Activated naive CD4-positive, alpha-beta T cell treated with anti-CD3 and anti-CD28 coated beads, Interleukin-2, amount 50 U/mL, for 72 hours (primary cell): Measurements from ENCODE around the gene DAPK1. TPM values are rescaled to one million over a fixed set of nuclear protein-coding genes. Genes with fewer than 3 reads are reported as not detected.
A peak's percentile ranks its signal among the peaks of the same experiment; 100 is the strongest.

Source experiments
- ATAC-seq, 2 donors: fragments of 150-1000 bp; cut with Tn5 transposase; 2 replicates each; pipeline ENCODE4 v1.10.0; 2021; ENCODE audit warnings: mild to moderate bottlenecking in 2 of 2, moderate library complexity in 2 of 2
- DNase-seq, 2 donors: peaks; one replicate each; pipeline ENCODE4 v3.0.0; 2021 to 2022; ENCODE audit warnings: low spot score in 2 of 2
- H3K27ac Mint-ChIP-seq, 2 donors: one replicate each; pipeline ENCODE4 v1.8.0; 2022; ENCODE audit warnings: mild to moderate bottlenecking in 2 of 2, mixed read lengths in 2 of 2
- H3K36me3 Mint-ChIP-seq, 2 donors: one replicate each; pipeline ENCODE4 v1.8.0; 2022; ENCODE audit warnings: mixed read lengths in 2 of 2
- H3K9me3 Mint-ChIP-seq, 2 donors: one replicate each; pipeline ENCODE4 v1.8.0; 2022; ENCODE audit warnings: mixed read lengths in 2 of 2
- total RNA-seq, 2 donors: library from RNA; stranded (reverse); gene quantifications; one replicate each; pipeline ENCODE4 v1.2.3, GENCODE V29; 2022

Gene DAPK1
- total RNA-seq, 2 donors from 2014 or later, result 1.6 to 2.3 TPM

- peaks cover 0 to 5% of the 10 kb centered on the region in 2 donors for H3K9me3 Mint-ChIP-seq
- no peak for DNase-seq
- H3K27ac Mint-ChIP-seq, result no peak overlapping the region
- H3K36me3 Mint-ChIP-seq, result no peaks in the 10 kb centered on the region
- no peak for ATAC-seq
Observed at GRCh38 chr9:87716141-87716540, 218.5 kb downstream of the DAPK1 start.

DNA sequence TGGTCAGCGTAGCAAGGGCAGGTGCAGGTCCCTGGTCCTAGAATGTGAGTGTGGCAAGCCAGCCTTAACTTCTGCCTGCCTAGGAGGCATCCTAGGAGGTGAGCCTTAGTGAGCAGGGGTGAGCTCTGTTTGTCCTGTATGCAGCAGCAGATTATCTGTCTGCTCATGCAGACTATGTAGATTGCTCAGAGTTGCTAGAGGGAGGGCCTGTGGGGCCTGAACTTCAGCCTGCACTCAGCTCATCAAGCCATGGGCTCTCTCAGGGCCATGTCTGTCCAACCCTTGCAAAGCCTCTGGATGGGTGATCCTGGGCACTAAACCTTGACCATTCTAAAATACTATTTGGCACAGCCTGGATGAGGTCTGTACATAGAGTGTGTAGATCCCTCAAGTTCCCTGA is 219.8 kb downstream of the DAPK1 start:
- H3K36me3 Mint-ChIP-seq, result no peaks in the 10 kb centered on the region
- DNase-seq (no peak), ATAC-seq (no peak)
- no peak overlapping the region for H3K27ac Mint-ChIP-seq
- peaks cover 0 to 5% of the 10 kb centered on the region in 2 donors for H3K9me3 Mint-ChIP-seq

GRCh38 chr9:87718231-87718630 is 220.6 kb downstream of the DAPK1 start:
- Mint-ChIP-seq H3K9me3 (no peaks in the 10 kb centered on the region), H3K27ac (no peak overlapping the region), H3K36me3 (no peaks in the 10 kb centered on the region)
- DNase-seq, result no peak
- no peak for ATAC-seq

GRCh38 chr9:87718852-87719612 is 221.4 kb downstream of the DAPK1 start:
- Mint-ChIP-seq H3K9me3 (no peaks in the 10 kb centered on the region), H3K36me3 (no peaks in the 10 kb centered on the region), H3K27ac (no peak overlapping the region)
- DNase-seq (no peak), ATAC-seq (no peak)

DNA sequence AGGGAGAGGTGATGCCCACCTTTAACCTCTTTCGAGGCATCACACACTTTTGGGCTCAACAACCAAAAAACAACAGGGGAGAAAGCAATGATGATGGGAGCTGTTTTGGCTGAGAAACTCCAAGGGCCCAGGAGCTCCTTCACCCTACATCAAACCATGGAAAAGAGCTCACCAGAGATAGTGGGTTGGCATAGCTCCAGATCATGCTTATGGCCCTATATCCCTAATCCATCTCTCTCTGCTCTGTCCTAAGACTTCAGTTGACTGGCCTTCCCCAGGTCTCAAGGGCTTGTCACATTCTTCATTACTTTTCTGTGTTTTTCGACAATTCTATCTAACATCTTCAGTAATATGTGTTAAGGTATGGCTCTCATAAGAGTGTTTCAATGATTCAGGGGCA is 222.5 kb downstream of the DAPK1 start:
- Mint-ChIP-seq H3K36me3 (no peaks in the 10 kb centered on the region), H3K27ac (no peak overlapping the region), H3K9me3 (no peaks in the 10 kb centered on the region)
- ATAC-seq (no peak), DNase-seq (no peak)

DNA sequence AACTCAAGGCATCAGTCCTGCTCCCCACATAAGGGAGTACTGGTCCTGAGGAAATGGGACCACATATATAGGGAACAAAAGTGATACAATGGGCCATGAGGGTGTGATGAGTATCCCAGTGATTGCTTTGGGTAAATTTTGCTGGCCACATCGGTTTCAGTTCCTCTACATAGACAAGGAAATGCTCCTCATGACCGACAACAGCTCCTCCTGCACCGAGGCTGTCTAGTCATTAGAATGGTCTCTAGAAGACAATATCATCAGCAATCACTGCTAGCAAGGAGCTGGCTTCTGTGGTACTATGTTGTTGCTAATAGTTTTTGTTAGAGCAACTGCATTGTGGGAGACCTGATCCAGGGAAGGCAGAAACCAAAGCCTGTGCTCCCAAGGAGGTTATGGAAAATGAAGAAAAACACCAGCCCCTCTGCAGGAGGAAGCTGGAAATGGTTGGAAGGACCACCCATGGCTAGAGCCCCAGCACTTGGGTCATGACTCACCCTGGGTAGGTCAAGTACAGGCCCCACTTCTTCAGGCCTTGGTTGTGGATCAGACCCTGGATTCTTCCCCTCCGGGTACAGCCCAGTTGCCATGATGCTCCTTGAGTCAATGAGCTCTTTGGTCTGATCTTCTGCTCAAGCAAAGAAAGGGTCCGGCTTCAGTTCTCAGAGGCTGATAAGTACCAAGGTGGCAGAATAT is 224.9 kb downstream of the DAPK1 start:
- Mint-ChIP-seq H3K9me3 (no peaks in the 10 kb centered on the region), H3K36me3 (peaks cover 0 to 4% of the 10 kb centered on the region in 2 donors), H3K27ac (no peak overlapping the region)
- DNase-seq (no peak), ATAC-seq (no peak)

GRCh38 chr9:87725356-87725899 is 227.8 kb downstream of the DAPK1 start:
- peaks cover 0 to 11% of the 10 kb centered on the region in 2 donors for H3K36me3 Mint-ChIP-seq
- DNase-seq (no peak), ATAC-seq (no peak)
- H3K27ac Mint-ChIP-seq, result peak overlapping the region in 1 of 2 donors; percentile 79
- H3K9me3 Mint-ChIP-seq, result no peaks in the 10 kb centered on the region

GRCh38 chr9:87725900-87726709 is 228.4 kb downstream of the DAPK1 start, which contains the start of gene CTSL:
TSS of gene CTSL (plus strand) at chr9:87726119. CDS start at chr9:87727604, 1,485 bp downstream.
- Mint-ChIP-seq H3K27ac (peak within 1 kb of the TSS; percentile 77 to 79), H3K36me3 (peaks cover 0 to 15% of the 10 kb centered on the region in 2 donors), H3K9me3 (no peaks in the 10 kb centered on the region)
- ATAC-seq (peak; percentile 88 to 91), DNase-seq (peak; percentile 35 to 66)

DNA sequence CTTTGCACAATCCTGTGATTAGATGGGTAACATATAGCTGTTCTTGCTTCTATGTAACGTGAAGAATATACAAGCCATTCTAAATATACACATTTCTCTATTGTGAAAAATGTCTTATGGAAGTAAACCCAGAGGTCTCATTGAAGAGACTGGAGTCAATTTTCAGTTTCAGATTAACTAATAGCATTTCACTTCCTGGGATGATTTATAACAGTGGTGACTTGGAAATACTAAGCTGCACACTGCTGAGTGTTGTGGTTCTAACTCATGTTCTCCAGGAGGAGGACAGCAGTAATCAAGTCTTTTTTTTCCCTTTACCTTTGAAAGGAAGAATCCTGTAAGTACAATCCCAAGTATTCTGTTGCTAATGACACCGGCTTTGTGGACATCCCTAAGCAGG is 231.6 kb downstream of the DAPK1 start:
- DNase-seq (no peak), ATAC-seq (no peak)
- peaks cover 0 to 4% of the 10 kb centered on the region in 2 donors for H3K9me3 Mint-ChIP-seq
- no peak overlapping the region for H3K27ac Mint-ChIP-seq
- H3K36me3 Mint-ChIP-seq, result peaks cover 4 to 23% of the 10 kb centered on the region in 2 donors

DNA sequence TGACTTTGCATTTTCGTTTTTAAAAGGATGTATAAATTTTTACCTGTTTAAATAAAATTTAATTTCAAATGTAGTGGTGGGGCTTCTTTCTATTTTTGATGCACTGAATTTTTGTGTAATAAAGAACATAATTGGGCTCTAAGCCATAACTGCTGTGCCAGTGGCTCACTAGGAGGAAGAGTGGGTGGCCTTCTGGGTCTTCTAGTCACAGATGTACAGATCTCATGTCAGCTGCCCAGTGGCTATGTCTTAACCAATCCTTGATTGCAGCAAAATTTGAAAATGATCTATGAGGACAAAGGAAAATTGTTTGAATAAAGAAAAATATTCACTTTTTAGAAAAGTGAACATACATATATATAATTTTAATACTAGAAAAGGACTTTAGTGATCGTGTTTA is 233.7 kb downstream of the DAPK1 start:
- H3K27ac Mint-ChIP-seq, result no peak overlapping the region
- no peak for ATAC-seq
- H3K9me3 Mint-ChIP-seq, result peaks cover 0 to 4% of the 10 kb centered on the region in 2 donors
- no peak for DNase-seq
- H3K36me3 Mint-ChIP-seq, result peaks cover 8 to 23% of the 10 kb centered on the region in 2 donors

- no peak for DNase-seq
- no peak for ATAC-seq
- Mint-ChIP-seq H3K9me3 (peaks cover 0 to 4% of the 10 kb centered on the region in 2 donors), H3K36me3 (peaks cover 8 to 23% of the 10 kb centered on the region in 2 donors), H3K27ac (no peak overlapping the region)
Observed at GRCh38 chr9:87732344-87732743, 234.7 kb downstream of the DAPK1 start.

- Mint-ChIP-seq H3K36me3 (peaks cover 8 to 21% of the 10 kb centered on the region in 2 donors), H3K9me3 (peaks cover 0 to 4% of the 10 kb centered on the region in 2 donors), H3K27ac (no peak overlapping the region)
- DNase-seq, result no peak
- no peak for ATAC-seq
Observed at GRCh38 chr9:87732756-87733155, 235.1 kb downstream of the DAPK1 start.

DNA sequence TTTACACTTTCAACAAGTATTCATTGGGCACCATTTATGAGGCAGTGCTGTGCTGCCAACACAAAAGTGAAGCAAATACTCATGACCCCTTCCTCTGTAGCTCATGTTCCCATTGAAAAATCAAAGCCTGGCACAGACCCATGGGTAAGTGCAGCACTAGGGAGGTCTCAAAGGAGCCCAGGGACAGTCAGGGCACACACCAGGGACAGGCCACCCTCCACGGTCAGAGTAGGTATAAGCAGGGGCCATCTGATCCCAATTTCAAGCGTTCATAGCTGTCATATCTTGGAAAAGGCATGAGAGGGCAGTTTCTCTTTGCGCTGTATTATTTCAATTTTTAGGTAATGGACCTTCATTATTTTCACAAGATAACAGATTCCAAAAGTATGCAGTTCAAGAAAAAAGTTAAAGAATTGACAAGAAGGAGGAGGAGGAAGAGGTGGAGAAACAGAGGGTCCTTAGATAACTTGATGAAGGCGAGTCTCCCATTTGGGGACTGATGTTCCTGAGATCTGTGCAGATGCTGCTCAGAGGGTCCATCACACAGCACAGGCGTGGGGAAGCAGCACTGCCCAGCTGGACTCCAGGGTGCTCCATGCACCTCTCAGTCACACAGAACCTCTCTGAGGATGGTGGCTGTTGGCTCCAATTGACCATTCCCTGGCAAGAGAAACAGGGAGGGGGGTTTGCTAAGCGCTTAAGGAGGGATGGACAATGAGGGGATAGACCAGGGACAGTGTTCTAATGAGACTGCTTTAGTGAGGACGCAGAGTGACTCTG is 235.8 kb downstream of the DAPK1 start:
- H3K27ac Mint-ChIP-seq, result no peak overlapping the region
- H3K36me3 Mint-ChIP-seq, result peaks cover 8 to 16% of the 10 kb centered on the region in 2 donors
- no peak for ATAC-seq
- H3K9me3 Mint-ChIP-seq, result peaks cover 0 to 4% of the 10 kb centered on the region in 2 donors
- no peak for DNase-seq

GRCh38 chr9:87734106-87734505 is 236.4 kb downstream of the DAPK1 start:
- H3K36me3 Mint-ChIP-seq, result peaks cover 8 to 16% of the 10 kb centered on the region in 2 donors
- DNase-seq, result no peak
- no peak overlapping the region for H3K27ac Mint-ChIP-seq
- ATAC-seq, result no peak
- peaks cover 0 to 4% of the 10 kb centered on the region in 2 donors for H3K9me3 Mint-ChIP-seq

- DNase-seq (no peak), ATAC-seq (no peak)
- H3K27ac Mint-ChIP-seq, result no peak overlapping the region
- peaks cover 0 to 3% of the 10 kb centered on the region in 2 donors for H3K9me3 Mint-ChIP-seq
- H3K36me3 Mint-ChIP-seq, result peaks cover 4 to 5% of the 10 kb centered on the region in 2 donors
Observed at GRCh38 chr9:87739546-87739945, 241.9 kb downstream of the DAPK1 start.

- Mint-ChIP-seq H3K9me3 (peaks cover 0 to 3% of the 10 kb centered on the region in 2 donors), H3K27ac (no peak overlapping the region), H3K36me3 (peaks cover 3 to 4% of the 10 kb centered on the region in 2 donors)
- ATAC-seq (no peak), DNase-seq (no peak)
Observed at GRCh38 chr9:87740209-87740608, 242.5 kb downstream of the DAPK1 start.
